NT2/D1 (cell line): Measurements from ENCODE around the gene OR6C65.
"Not testable (repeated sequence)": the region's sequence is repeated elsewhere in the genome, so short reads cannot be mapped to it uniquely, and the experiment has no call there.

Experiments used
- SUZ12 ChIP-seq: IDR thresholded peaks from 2 replicates; pipeline ENCODE4 v1.6.1; 2011; ENCODE audit not compliant: insufficient read length, insufficient read depth; ENCODE audit errors: extremely low read depth
- YY1 ChIP-seq: IDR thresholded peaks from 2 replicates; pipeline ENCODE4 v1.6.1; 2011; ENCODE audit not compliant: insufficient read length, insufficient read depth
- ZNF274 ChIP-seq: IDR thresholded peaks from 2 replicates; pipeline ENCODE4 v1.6.1; 2011; ENCODE audit warnings: mild to moderate bottlenecking, low read depth, low read length

DNA sequence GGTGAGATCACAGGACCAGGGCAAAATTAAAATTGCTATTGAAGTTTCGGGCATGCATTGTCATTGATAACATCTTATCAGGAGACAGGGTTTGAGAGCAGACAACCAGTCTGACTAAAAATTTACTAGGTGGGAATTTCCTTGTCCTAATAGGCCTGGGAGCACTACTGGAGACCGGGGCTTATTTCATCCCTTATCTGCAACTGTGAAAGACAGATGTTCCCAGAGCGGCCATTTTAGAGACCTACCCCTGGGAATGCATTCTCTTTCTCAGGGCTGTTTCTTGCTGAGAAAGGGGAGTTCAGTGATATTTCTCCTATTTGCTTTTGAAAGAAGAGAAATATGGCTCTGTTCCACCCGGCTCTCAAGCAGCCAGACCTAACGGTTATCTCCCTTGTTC is 40.9 kb downstream of the OR6C65 start:
- not testable (repeated sequence) for TF ChIP-seq YY1, ZNF274, SUZ12
